Liver (tissue), 3 donors: ENCODE results near the gene UBE2S.

Source experiments
- ATF3 ChIP-seq: IDR thresholded peaks from 2 replicates; pipeline ENCODE4 v1.6.1; 2016; ENCODE audit warnings: antibody characterized with exemption
- FOXA1 ChIP-seq: IDR thresholded peaks from 2 replicates; pipeline ENCODE4 v1.6.1; 2016; ENCODE audit warnings: antibody characterized with exemption
- MAX ChIP-seq: IDR thresholded peaks from 2 replicates; pipeline ENCODE4 v1.6.1; 2016; ENCODE audit warnings: antibody characterized with exemption
- RAD21 ChIP-seq, 2 donors: IDR thresholded peaks; 2 replicates each; pipeline ENCODE4 v1.6.1; 2016; ENCODE audit warnings: antibody characterized with exemption in 2 of 2, mild to moderate bottlenecking in 2 of 2
- SP1 ChIP-seq: IDR thresholded peaks from 2 replicates; pipeline ENCODE4 v1.6.1; 2018; ENCODE audit warnings: antibody characterized with exemption, mild to moderate bottlenecking
- YY1 ChIP-seq: IDR thresholded peaks from 2 replicates; pipeline ENCODE4 v1.6.1; 2016; ENCODE audit warnings: antibody characterized with exemption, mild to moderate bottlenecking
- TF ChIP-seq, protein P1 (sequence below): fragments of 150-350 bp; IDR thresholded peaks from 2 replicates; pipeline ENCODE4 v1.5.1; 2017; ENCODE audit warnings: improper control_type of control experiment, low read depth, low read length; ENCODE audit not compliant: missing input control
- TF ChIP-seq, protein P2 (sequence below): IDR thresholded peaks from 2 replicates; pipeline ENCODE4 v1.6.1; 2016; ENCODE audit warnings: antibody characterized with exemption, mild to moderate bottlenecking
- TF ChIP-seq, protein P3 (sequence below): IDR thresholded peaks from 2 replicates; pipeline ENCODE4 v1.6.1; 2016; ENCODE audit warnings: antibody characterized with exemption
- donor health status: healthy.
- donor health status: healthy.

GRCh38 chr19:55350620-55351315, 56.8 kb downstream of the UBE2S start:
- TF ChIP-seq, protein P1, sequence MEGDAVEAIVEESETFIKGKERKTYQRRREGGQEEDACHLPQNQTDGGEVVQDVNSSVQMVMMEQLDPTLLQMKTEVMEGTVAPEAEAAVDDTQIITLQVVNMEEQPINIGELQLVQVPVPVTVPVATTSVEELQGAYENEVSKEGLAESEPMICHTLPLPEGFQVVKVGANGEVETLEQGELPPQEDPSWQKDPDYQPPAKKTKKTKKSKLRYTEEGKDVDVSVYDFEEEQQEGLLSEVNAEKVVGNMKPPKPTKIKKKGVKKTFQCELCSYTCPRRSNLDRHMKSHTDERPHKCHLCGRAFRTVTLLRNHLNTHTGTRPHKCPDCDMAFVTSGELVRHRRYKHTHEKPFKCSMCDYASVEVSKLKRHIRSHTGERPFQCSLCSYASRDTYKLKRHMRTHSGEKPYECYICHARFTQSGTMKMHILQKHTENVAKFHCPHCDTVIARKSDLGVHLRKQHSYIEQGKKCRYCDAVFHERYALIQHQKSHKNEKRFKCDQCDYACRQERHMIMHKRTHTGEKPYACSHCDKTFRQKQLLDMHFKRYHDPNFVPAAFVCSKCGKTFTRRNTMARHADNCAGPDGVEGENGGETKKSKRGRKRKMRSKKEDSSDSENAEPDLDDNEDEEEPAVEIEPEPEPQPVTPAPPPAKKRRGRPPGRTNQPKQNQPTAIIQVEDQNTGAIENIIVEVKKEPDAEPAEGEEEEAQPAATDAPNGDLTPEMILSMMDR, result no peak
- TF ChIP-seq ATF3 (no peak), YY1 (no peak), MAX (no peak), SP1 (no peak), RAD21 (IDR thresholded peaks at IDR 0.05) (no peak), FOXA1 (no peak)
- TF ChIP-seq, protein P2, sequence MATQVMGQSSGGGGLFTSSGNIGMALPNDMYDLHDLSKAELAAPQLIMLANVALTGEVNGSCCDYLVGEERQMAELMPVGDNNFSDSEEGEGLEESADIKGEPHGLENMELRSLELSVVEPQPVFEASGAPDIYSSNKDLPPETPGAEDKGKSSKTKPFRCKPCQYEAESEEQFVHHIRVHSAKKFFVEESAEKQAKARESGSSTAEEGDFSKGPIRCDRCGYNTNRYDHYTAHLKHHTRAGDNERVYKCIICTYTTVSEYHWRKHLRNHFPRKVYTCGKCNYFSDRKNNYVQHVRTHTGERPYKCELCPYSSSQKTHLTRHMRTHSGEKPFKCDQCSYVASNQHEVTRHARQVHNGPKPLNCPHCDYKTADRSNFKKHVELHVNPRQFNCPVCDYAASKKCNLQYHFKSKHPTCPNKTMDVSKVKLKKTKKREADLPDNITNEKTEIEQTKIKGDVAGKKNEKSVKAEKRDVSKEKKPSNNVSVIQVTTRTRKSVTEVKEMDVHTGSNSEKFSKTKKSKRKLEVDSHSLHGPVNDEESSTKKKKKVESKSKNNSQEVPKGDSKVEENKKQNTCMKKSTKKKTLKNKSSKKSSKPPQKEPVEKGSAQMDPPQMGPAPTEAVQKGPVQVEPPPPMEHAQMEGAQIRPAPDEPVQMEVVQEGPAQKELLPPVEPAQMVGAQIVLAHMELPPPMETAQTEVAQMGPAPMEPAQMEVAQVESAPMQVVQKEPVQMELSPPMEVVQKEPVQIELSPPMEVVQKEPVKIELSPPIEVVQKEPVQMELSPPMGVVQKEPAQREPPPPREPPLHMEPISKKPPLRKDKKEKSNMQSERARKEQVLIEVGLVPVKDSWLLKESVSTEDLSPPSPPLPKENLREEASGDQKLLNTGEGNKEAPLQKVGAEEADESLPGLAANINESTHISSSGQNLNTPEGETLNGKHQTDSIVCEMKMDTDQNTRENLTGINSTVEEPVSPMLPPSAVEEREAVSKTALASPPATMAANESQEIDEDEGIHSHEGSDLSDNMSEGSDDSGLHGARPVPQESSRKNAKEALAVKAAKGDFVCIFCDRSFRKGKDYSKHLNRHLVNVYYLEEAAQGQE, result no peak
- TF ChIP-seq, protein P3, sequence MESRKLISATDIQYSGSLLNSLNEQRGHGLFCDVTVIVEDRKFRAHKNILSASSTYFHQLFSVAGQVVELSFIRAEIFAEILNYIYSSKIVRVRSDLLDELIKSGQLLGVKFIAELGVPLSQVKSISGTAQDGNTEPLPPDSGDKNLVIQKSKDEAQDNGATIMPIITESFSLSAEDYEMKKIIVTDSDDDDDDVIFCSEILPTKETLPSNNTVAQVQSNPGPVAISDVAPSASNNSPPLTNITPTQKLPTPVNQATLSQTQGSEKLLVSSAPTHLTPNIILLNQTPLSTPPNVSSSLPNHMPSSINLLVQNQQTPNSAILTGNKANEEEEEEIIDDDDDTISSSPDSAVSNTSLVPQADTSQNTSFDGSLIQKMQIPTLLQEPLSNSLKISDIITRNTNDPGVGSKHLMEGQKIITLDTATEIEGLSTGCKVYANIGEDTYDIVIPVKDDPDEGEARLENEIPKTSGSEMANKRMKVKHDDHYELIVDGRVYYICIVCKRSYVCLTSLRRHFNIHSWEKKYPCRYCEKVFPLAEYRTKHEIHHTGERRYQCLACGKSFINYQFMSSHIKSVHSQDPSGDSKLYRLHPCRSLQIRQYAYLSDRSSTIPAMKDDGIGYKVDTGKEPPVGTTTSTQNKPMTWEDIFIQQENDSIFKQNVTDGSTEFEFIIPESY, result no peak
